ENCODE results near the gene CARD11. TPM values are rescaled to one million over a fixed set of nuclear protein-coding genes. Genes with fewer than 3 reads are reported as not detected.
A peak's percentile ranks its signal among the peaks of the same experiment; 100 is the strongest.

CARD11 gene
- total and polyA plus RNA-seq, 12 donors = 0.61 to 19.3 (median 2.7) TPM

DNA sequence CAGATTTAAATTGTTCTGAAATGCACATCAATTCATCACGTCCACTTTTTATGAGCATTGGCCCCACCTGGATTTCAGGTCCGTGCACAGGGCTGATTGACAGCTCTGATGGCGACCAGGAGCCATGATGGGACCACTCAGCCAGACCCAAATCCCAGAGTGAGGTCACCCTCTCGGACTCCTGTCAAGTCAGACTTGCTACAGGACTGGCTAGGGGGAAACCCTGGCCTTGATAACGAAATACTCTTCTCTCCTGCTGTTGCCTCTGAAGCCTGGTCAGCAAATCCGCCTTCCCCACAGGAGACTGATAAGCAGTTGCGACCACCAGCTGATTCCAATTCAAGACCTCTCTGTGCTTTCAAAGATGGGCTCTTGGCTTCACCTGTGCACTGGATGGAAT, 76.4 kb downstream of the CARD11 start:
- 71 to 81% (median 78%) methylated on average over 5 to 7 of the region's 7 CpGs for WGBS, 4 donors
- peak in 1 of 7 donors; percentile 31 for DNase-seq
- Histone ChIP-seq H3K27me3 (no peaks in the 10 kb centered on the region), H3K4me1 (replicated peaks in 1 of 2) (no peaks in the 10 kb centered on the region), H3K4me3 (no peak overlapping the region), H3K9me3 (replicated peaks in 1 of 3) (peaks cover 0 to 10% (median 0%) of the 10 kb centered on the region in 3 donors), H3K27ac (no peak overlapping the region), H3K36me3 (replicated peaks in 1 of 2) (no peaks in the 10 kb centered on the region)
- intact Hi-C loops (cut with DNase I) = no loop called here
- no peak for TF ChIP-seq POLR2A (IDR thresholded peaks at IDR 0.05)
- TF ChIP-seq, protein P1, sequence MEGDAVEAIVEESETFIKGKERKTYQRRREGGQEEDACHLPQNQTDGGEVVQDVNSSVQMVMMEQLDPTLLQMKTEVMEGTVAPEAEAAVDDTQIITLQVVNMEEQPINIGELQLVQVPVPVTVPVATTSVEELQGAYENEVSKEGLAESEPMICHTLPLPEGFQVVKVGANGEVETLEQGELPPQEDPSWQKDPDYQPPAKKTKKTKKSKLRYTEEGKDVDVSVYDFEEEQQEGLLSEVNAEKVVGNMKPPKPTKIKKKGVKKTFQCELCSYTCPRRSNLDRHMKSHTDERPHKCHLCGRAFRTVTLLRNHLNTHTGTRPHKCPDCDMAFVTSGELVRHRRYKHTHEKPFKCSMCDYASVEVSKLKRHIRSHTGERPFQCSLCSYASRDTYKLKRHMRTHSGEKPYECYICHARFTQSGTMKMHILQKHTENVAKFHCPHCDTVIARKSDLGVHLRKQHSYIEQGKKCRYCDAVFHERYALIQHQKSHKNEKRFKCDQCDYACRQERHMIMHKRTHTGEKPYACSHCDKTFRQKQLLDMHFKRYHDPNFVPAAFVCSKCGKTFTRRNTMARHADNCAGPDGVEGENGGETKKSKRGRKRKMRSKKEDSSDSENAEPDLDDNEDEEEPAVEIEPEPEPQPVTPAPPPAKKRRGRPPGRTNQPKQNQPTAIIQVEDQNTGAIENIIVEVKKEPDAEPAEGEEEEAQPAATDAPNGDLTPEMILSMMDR (IDR thresholded peaks at IDR 0.05) = no peak

DNA sequence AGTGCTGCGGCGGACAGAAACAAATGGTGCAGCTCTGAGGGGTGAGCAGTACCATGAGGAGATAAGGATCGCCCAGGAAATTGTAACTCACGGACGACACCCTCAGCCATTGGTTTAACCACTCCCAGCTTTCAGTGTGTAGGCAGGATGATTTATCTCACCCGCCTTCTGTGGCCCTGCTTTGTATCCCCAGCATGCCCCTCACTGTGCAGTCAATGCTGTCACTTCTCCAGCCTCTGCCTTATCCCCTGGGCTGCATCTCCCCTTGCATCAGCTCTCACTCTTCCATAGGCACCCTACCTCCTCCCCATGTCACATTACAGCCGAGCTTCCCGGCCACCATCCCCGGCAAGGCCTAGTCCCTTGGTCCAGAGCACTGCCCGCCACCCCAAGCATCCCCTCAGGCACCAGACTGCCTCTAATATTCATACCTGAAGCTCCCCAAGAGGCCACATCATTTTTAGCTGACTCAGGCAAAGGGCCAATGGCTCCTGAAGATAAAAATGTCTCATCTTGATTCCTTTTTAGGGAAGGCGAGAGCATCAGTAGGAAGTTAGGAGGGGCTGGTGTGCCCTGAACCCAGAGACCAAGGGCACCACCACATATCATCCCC, 77.1 kb downstream of the CARD11 start:
- no peaks in the 10 kb centered on the region for H3K36me3 ChIP-seq (replicated peaks in 1 of 2)
- 77 to 94% (median 81%) methylated on average over 7 to 11 of the region's 11 CpGs for WGBS, 4 donors
- H3K9me3 ChIP-seq (replicated peaks in 1 of 3) = peaks cover 0 to 10% (median 0%) of the 10 kb centered on the region in 3 donors
- TF ChIP-seq POLR2A (IDR thresholded peaks at IDR 0.05) = no peak
- TF ChIP-seq, protein P1 (IDR thresholded peaks at IDR 0.05) = no peak
- H3K27me3 ChIP-seq = no peaks in the 10 kb centered on the region
- no peak overlapping the region for H3K27ac ChIP-seq
- H3K4me1 ChIP-seq (replicated peaks in 1 of 2) = no peaks in the 10 kb centered on the region
- peak in 1 of 7 donors; percentile 24 for DNase-seq
- intact Hi-C loops (cut with DNase I) = no loop called here
- no peak overlapping the region for H3K4me3 ChIP-seq

DNA sequence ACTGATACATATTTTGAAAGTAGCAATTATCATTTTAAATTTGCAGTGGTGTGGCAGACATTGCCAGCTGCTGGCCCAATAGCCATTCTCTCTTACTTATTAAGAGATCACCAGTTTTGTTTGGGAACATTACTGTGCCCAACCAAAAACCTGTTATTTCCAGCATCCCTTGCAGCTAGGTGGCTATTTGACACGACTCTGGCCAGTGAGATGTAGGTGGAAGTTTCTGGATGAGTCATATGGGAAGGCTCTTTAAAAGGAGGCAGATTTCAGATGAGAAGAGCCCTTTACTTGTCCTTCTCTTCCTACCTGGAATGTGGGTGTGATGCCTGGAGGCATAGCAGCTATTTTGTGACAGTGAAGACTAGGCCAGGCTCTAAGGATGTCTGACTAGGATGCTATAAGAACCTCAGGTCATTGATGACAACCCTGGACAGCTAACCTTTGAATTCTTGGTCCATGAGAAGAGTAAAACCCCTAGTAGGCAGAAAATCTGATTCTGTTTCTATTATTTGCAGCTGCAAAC, 77.9 kb downstream of the CARD11 start:
- intact Hi-C loops (cut with DNase I) = no loop called here
- 56 to 92% (median 66%) methylated on average over 1 of the region's 1 CpG for WGBS, 4 donors
- TF ChIP-seq POLR2A (IDR thresholded peaks at IDR 0.05) = no peak
- TF ChIP-seq, protein P1 (IDR thresholded peaks at IDR 0.05) = no peak

DNA sequence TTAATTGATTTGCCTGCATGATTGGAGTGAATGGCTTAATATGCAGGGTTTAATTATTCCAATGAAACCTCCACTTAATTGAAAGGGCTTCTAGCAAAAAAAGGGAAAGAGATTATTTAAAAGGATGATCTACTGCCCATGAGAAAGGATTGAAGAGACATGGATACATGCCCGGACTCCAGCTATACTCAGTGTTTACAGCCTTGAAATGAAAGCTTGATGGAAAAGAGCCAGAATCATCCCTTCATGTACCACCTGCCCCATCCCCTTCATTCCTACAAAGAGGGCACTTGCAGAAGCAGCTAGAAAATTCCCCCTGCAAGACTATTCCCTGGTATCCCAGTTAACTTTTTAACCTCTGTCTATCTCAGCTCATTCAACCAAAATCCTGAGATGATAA, 78.4 kb downstream of the CARD11 start:
- no peaks in the 10 kb centered on the region for H3K4me1 ChIP-seq (replicated peaks in 1 of 2)
- no peak for TF ChIP-seq POLR2A (IDR thresholded peaks at IDR 0.05)
- TF ChIP-seq, protein P1 (IDR thresholded peaks at IDR 0.05) = no peak

More for the DNA sequence above, 77.9 kb downstream of the CARD11 start:
- Histone ChIP-seq H3K9me3 (replicated peaks in 1 of 3) (peaks cover 0 to 10% (median 0%) of the 10 kb centered on the region in 3 donors), H3K27ac (no peak overlapping the region), H3K4me3 (no peak overlapping the region), H3K27me3 (no peaks in the 10 kb centered on the region), H3K36me3 (replicated peaks in 1 of 2) (no peaks in the 10 kb centered on the region), H3K4me1 (replicated peaks in 1 of 2) (no peaks in the 10 kb centered on the region)
- peak in 1 of 7 donors; percentile 3 for DNase-seq

More for the DNA sequence above, 78.4 kb downstream of the CARD11 start:
- 43 to 60% (median 54%) methylated on average over 1 of the region's 1 CpG for WGBS, 4 donors
- DNase-seq = no peak
- intact Hi-C loops (cut with DNase I) = no loop called here
- no peaks in the 10 kb centered on the region for H3K36me3 ChIP-seq (replicated peaks in 1 of 2)
- H3K9me3 ChIP-seq (replicated peaks in 1 of 3) = peaks cover 0 to 10% (median 0%) of the 10 kb centered on the region in 3 donors
- H3K27ac ChIP-seq = no peak overlapping the region
- no peaks in the 10 kb centered on the region for H3K27me3 ChIP-seq
- no peak overlapping the region for H3K4me3 ChIP-seq
